A673 (cell line): ENCODE measurements around the gene GFY. TPM values are rescaled to one million over a fixed set of nuclear protein-coding genes. Genes with fewer than 3 reads are reported as not detected.

Experiments used
- BruUV-seq: library from RNA; stranded (reverse); fragments of 400-500 nt; replicated peaks from 2 replicates; lab custom pipeline; 2021; lab: Mats Ljungman, UMichigan
- CTCF ChIA-PET: fragments of 300-600 bp; sonication (Branson Sonifier 250); formaldehyde crosslinking; loops from one replicate; lab custom pipeline; 2022; ENCODE audit warnings: antibody characterized with exemption; lab: Charles Lee
- POLR2A ChIA-PET: fragments of 300-600 bp; sonication (Branson Sonifier 250); formaldehyde crosslinking; loops from one replicate; lab custom pipeline; 2022; ENCODE audit warnings: antibody characterized with exemption; ENCODE audit not compliant: low non-redundant PET; lab: Charles Lee
- DNase-seq: peaks from one replicate; pipeline ENCODE4 v3.0.0-alpha.2; 2015; ENCODE audit warnings: low spot score
- H3K27ac ChIP-seq: fragments of 200-600 bp; sonication (generic); 2 replicates; pipeline ENCODE4 v1.5.1; 2016; ENCODE audit warnings: mixed run types, low read depth, mild to moderate bottlenecking, mixed read lengths, antibody characterized with exemption, low read length; ENCODE audit not compliant: poor library complexity, severe bottlenecking
- H3K27me3 ChIP-seq: fragments of 200-600 bp; sonication (generic); replicated peaks from 2 replicates; pipeline ENCODE4 v1.6.1; 2017; ENCODE audit warnings: mixed run types, low read depth, mild to moderate bottlenecking, mixed read lengths, antibody characterized with exemption, low read length; ENCODE audit not compliant: insufficient read depth, poor library complexity
- H3K36me3 ChIP-seq: fragments of 200-600 bp; sonication (generic); 2 replicates; pipeline ENCODE4 v1.6.1; 2016; ENCODE audit warnings: mixed run types, mild to moderate bottlenecking, mixed read lengths, antibody characterized with exemption, low read length; ENCODE audit not compliant: insufficient read depth, poor library complexity, severe bottlenecking
- H3K4me1 ChIP-seq: fragments of 200-600 bp; sonication (generic); 2 replicates; pipeline ENCODE4 v1.6.1; 2017; ENCODE audit warnings: mixed run types, mild to moderate bottlenecking, mixed read lengths, antibody characterized with exemption, low read length; ENCODE audit not compliant: insufficient read depth, poor library complexity, severe bottlenecking
- H3K4me3 ChIP-seq: fragments of 200-600 bp; sonication (generic); 2 replicates; pipeline ENCODE4 v1.5.1; 2016; ENCODE audit warnings: low read depth, mixed run types, mild to moderate bottlenecking, mixed read lengths, low read length; ENCODE audit not compliant: poor library complexity, severe bottlenecking
- H3K9me3 ChIP-seq: fragments of 200-600 bp; sonication (generic); 2 replicates; pipeline ENCODE4 v1.6.1; 2016; ENCODE audit warnings: mixed run types, low read depth, mild to moderate bottlenecking, mixed read lengths, antibody characterized with exemption, low read length; ENCODE audit not compliant: poor library complexity, severe bottlenecking
- CTCF ChIP-seq: fragments of 300-800, 200-600 bp; sonication (generic); conservative IDR thresholded peaks from 2 replicates; pipeline ENCODE4 v1.5.1; 2017; ENCODE audit warnings: low read depth, mild to moderate bottlenecking, antibody characterized with exemption, low read length, moderate library complexity, mixed read lengths
- EZH2 ChIP-seq: fragments of 200-600 bp; sonication (generic); IDR thresholded peaks from 2 replicates; pipeline ENCODE4 v1.6.1; 2017; ENCODE audit warnings: borderline replicate concordance, low read depth, mild to moderate bottlenecking, mixed read lengths, antibody characterized with exemption, low read length; ENCODE audit not compliant: poor library complexity, severe bottlenecking
- intact Hi-C: fragments of 100-400 bp; cut with micrococcal nuclease; formaldehyde crosslinking; loops from one replicate; pipeline ENCODE4 v1.10.0; 2022; ENCODE audit not compliant: unreplicated experiment
- total RNA-seq: library from RNA; stranded (reverse); gene quantifications from 2 replicates; pipeline ENCODE4 v1.2.3, GENCODE V29; 2021

GFY gene
- total RNA-seq, 1 experiment from 2014 or later, result not detected

GRCh38 chr19:49455773-49456172, 30.6 kb downstream of the GFY start:
- no peak overlapping the region for H3K27ac ChIP-seq
- BruUV-seq, result no TSS peak
- no peaks in the 10 kb centered on the region for H3K9me3 ChIP-seq
- H3K4me3 ChIP-seq, result no peak overlapping the region
- H3K27me3 ChIP-seq, result no peaks in the 10 kb centered on the region
- ChIA-PET POLR2A (no interaction called here), CTCF (no interaction called here)
- no peak for DNase-seq
- TF ChIP-seq CTCF, result no peak
- TF ChIP-seq EZH2, result no peak
- H3K36me3 ChIP-seq, result no peaks in the 10 kb centered on the region
- peaks cover 12% of the 10 kb centered on the region for H3K4me1 ChIP-seq
- intact Hi-C loops, result no loop called here

- CTCF ChIA-PET, result no interaction called here
- no peaks in the 10 kb centered on the region for H3K36me3 ChIP-seq
- POLR2A ChIA-PET, result no interaction called here
- H3K27ac ChIP-seq, result no peak overlapping the region
- TF ChIP-seq EZH2, result no peak
- TF ChIP-seq CTCF, result no peak
- no peaks in the 10 kb centered on the region for H3K9me3 ChIP-seq
- no peak for DNase-seq
- intact Hi-C loops, result no loop called here
- H3K4me3 ChIP-seq, result no peak overlapping the region
- no peaks in the 10 kb centered on the region for H3K27me3 ChIP-seq
- peaks cover 12% of the 10 kb centered on the region for H3K4me1 ChIP-seq
- no TSS peak for BruUV-seq
Observed at GRCh38 chr19:49456326-49456725, 31.1 kb downstream of the GFY start.

- ChIA-PET CTCF (interaction anchor here (1.1 kb wide), 1 partner anchor 17 kb away, joined by 3 read pairs; no protein-coding TSS in a partner anchor), POLR2A (no interaction called here)
- Histone ChIP-seq H3K27ac (no peak overlapping the region), H3K27me3 (no peaks in the 10 kb centered on the region), H3K36me3 (no peaks in the 10 kb centered on the region), H3K4me1 (peaks cover 6% of the 10 kb centered on the region), H3K9me3 (no peaks in the 10 kb centered on the region), H3K4me3 (no peak overlapping the region)
- no TSS peak for BruUV-seq
- intact Hi-C loops, result no loop called here
- no peak for DNase-seq
- TF ChIP-seq EZH2, result no peak
- TF ChIP-seq CTCF, result no peak
Observed at GRCh38 chr19:49458567-49458903, 33.3 kb downstream of the GFY start.
